Osteocyte (in vitro differentiated cells): ENCODE results near the gene WDR88. TPM values are rescaled to one million over a fixed set of nuclear protein-coding genes. Genes with fewer than 3 reads are reported as not detected.
"Not testable (repeated sequence)": the region's sequence is repeated elsewhere in the genome, so short reads cannot be mapped to it uniquely, and the experiment has no call there.

Experiments used
- DNase-seq: peaks from one replicate; pipeline ENCODE4 v3.0.0; 2021; ENCODE audit warnings: mixed read lengths; ENCODE audit not compliant: unreplicated experiment; ENCODE audit errors: extremely low spot score
- H3K27ac Mint-ChIP-seq: one replicate; pipeline ENCODE4 v1.8.0; 2021; ENCODE audit warnings: mild to moderate bottlenecking, mixed read lengths; ENCODE audit not compliant: unreplicated experiment
- H3K27me3 Mint-ChIP-seq: one replicate; pipeline ENCODE4 v1.8.0; 2021; ENCODE audit warnings: mixed read lengths; ENCODE audit not compliant: unreplicated experiment
- H3K36me3 Mint-ChIP-seq: one replicate; pipeline ENCODE4 v1.8.0; 2021; ENCODE audit warnings: mixed read lengths; ENCODE audit not compliant: unreplicated experiment
- H3K4me1 Mint-ChIP-seq: one replicate; pipeline ENCODE4 v1.8.0; 2021; ENCODE audit warnings: mixed read lengths; ENCODE audit not compliant: unreplicated experiment
- H3K4me3 Mint-ChIP-seq: one replicate; pipeline ENCODE4 v1.8.0; 2021; ENCODE audit warnings: mild to moderate bottlenecking, moderate library complexity, mixed read lengths; ENCODE audit not compliant: unreplicated experiment
- H3K9me3 Mint-ChIP-seq: one replicate; pipeline ENCODE4 v1.8.0; 2021; ENCODE audit warnings: mixed read lengths; ENCODE audit not compliant: unreplicated experiment
- CTCF ChIP-seq: fragments of 200-600 bp; sonication (generic); IDR thresholded peaks from 2 replicates; pipeline ENCODE4 v1.5.0; 2021; ENCODE audit warnings: antibody characterized with exemption, mild to moderate bottlenecking, moderate library complexity
- total RNA-seq: library from RNA; stranded (reverse); gene quantifications from 2 replicates; pipeline ENCODE4 v1.2.1, GENCODE V29; 2021

Gene WDR88
- total RNA-seq, 1 donor from 2014 or later, result not detected

- no peaks in the 10 kb centered on the region for H3K9me3 Mint-ChIP-seq
- no peak overlapping the region for H3K4me3 Mint-ChIP-seq
- H3K36me3 Mint-ChIP-seq, result peaks cover 4% of the 10 kb centered on the region
- no peaks in the 10 kb centered on the region for H3K4me1 Mint-ChIP-seq
- no peak for DNase-seq
- TF ChIP-seq CTCF, result no peak
- H3K27ac Mint-ChIP-seq, result no peak overlapping the region
- H3K27me3 Mint-ChIP-seq, result no peaks in the 10 kb centered on the region
These were observed 75.2 kb downstream of the WDR88 start for GRCh38 chr19:33207040-33207620.

- TF ChIP-seq CTCF, result no peak
- Mint-ChIP-seq H3K4me3 (no peak overlapping the region), H3K4me1 (no peaks in the 10 kb centered on the region), H3K36me3 (no peaks in the 10 kb centered on the region), H3K27ac (no peak overlapping the region), H3K27me3 (no peaks in the 10 kb centered on the region), H3K9me3 (no peaks in the 10 kb centered on the region)
- DNase-seq, result no peak
These were observed 76.0 kb downstream of the WDR88 start for GRCh38 chr19:33207903-33208302.

GRCh38 chr19:33208371-33208895, 76.5 kb downstream of the WDR88 start:
- Mint-ChIP-seq H3K4me1 (no peaks in the 10 kb centered on the region), H3K9me3 (no peaks in the 10 kb centered on the region), H3K36me3 (no peaks in the 10 kb centered on the region), H3K27me3 (no peaks in the 10 kb centered on the region), H3K4me3 (no peak overlapping the region), H3K27ac (no peak overlapping the region)
- no peak for DNase-seq
- TF ChIP-seq CTCF, result no peak

- TF ChIP-seq CTCF, result no peak
- H3K4me3 Mint-ChIP-seq, result no peak overlapping the region
- H3K9me3 Mint-ChIP-seq, result no peaks in the 10 kb centered on the region
- H3K4me1 Mint-ChIP-seq, result no peaks in the 10 kb centered on the region
- no peak for DNase-seq
- no peak overlapping the region for H3K27ac Mint-ChIP-seq
- H3K27me3 Mint-ChIP-seq, result no peaks in the 10 kb centered on the region
- H3K36me3 Mint-ChIP-seq, result no peaks in the 10 kb centered on the region
These were observed 77.3 kb downstream of the WDR88 start for GRCh38 chr19:33208904-33209849.

GRCh38 chr19:33209850-33210230, 77.9 kb downstream of the WDR88 start:
- H3K4me1 Mint-ChIP-seq, DNase-seq, H3K27me3 Mint-ChIP-seq, H3K9me3 Mint-ChIP-seq, H3K27ac Mint-ChIP-seq, H3K36me3 Mint-ChIP-seq, H3K4me3 Mint-ChIP-seq: not testable (repeated sequence)
